Measurements from ENCODE around the gene ADSL.

DNA sequence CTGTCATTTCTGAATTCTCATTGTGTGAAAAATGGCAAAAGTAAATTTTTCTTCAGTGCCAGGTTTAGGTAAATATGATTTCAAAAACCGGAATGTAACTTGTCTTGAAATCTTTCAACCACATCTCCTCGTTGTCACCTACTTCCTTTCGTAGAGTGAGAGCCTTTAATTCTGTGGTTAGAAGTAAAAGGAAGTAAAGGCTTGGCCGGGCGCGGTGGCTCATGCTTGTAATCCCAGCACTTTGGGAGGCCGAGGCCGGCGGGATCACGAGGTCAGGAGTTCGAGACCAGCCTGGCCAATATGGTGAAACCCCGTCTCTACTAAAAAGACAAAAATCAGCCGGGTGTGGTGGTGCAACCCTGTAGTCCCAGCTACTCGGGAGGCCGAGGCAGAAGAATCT lies 53.9 kb downstream of the ADSL start:
- no peak for TF ChIP-seq POLR2A (IDR thresholded peaks at IDR 0.05)
- TF ChIP-seq, protein P1, sequence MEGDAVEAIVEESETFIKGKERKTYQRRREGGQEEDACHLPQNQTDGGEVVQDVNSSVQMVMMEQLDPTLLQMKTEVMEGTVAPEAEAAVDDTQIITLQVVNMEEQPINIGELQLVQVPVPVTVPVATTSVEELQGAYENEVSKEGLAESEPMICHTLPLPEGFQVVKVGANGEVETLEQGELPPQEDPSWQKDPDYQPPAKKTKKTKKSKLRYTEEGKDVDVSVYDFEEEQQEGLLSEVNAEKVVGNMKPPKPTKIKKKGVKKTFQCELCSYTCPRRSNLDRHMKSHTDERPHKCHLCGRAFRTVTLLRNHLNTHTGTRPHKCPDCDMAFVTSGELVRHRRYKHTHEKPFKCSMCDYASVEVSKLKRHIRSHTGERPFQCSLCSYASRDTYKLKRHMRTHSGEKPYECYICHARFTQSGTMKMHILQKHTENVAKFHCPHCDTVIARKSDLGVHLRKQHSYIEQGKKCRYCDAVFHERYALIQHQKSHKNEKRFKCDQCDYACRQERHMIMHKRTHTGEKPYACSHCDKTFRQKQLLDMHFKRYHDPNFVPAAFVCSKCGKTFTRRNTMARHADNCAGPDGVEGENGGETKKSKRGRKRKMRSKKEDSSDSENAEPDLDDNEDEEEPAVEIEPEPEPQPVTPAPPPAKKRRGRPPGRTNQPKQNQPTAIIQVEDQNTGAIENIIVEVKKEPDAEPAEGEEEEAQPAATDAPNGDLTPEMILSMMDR (IDR thresholded peaks at IDR 0.05) = no peak
